ENCODE measurements around the gene C10orf90. TPM values are rescaled to one million over a fixed set of nuclear protein-coding genes. Genes with fewer than 3 reads are reported as not detected.

C10orf90 gene
- total and polyA plus RNA-seq, 2 experiments from 2014 or later = 0.20 TPM; not detected in 1

DNA sequence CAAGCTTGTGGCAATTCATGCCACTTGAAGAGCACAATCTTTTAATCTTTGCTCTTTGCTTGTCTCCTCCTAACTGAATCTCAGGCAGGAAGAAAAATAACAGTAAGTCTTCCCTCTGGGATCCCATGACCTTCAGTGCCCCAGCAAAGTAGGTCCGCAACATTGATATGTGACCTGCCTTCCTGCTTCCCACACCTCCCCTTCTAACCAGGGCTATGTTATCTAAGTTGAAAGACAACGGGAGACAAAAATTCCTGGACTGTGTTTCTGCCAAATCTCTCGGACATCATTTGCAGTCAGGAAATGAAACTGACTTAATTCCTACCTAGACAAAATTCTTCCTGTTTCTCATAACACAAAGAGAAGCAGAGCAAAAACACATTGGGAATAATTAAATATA lies 53.8 kb downstream of the C10orf90 start:
- H3K9me3 ChIP-seq (ENCODE audit: low read depth) = no peaks in the 10 kb centered on the region

GRCh38 chr10:126611303-126611702 lies 59.2 kb downstream of the C10orf90 start:
- no peaks in the 10 kb centered on the region for H3K36me3 ChIP-seq (replicated peaks; ENCODE audit: insufficient read depth, low read depth)
- no peak overlapping the region for H3K27ac ChIP-seq
- no peaks in the 10 kb centered on the region for H3K79me2 ChIP-seq
- no peaks in the 10 kb centered on the region for H3K9me2 ChIP-seq (replicated peaks; ENCODE audit: insufficient read depth)
- no peaks in the 10 kb centered on the region for H3K9me3 ChIP-seq (ENCODE audit: low read depth)
- no peak overlapping the region for H3K4me2 ChIP-seq
- no peaks in the 10 kb centered on the region for H4K20me1 ChIP-seq (ENCODE audit: insufficient read depth, poor library complexity, severe bottlenecking)
- H3K27me3 ChIP-seq = no peaks in the 10 kb centered on the region
- TF ChIP-seq, protein P1, sequence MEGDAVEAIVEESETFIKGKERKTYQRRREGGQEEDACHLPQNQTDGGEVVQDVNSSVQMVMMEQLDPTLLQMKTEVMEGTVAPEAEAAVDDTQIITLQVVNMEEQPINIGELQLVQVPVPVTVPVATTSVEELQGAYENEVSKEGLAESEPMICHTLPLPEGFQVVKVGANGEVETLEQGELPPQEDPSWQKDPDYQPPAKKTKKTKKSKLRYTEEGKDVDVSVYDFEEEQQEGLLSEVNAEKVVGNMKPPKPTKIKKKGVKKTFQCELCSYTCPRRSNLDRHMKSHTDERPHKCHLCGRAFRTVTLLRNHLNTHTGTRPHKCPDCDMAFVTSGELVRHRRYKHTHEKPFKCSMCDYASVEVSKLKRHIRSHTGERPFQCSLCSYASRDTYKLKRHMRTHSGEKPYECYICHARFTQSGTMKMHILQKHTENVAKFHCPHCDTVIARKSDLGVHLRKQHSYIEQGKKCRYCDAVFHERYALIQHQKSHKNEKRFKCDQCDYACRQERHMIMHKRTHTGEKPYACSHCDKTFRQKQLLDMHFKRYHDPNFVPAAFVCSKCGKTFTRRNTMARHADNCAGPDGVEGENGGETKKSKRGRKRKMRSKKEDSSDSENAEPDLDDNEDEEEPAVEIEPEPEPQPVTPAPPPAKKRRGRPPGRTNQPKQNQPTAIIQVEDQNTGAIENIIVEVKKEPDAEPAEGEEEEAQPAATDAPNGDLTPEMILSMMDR (IDR thresholded peaks at IDR 0.05; ENCODE audit: poor library complexity) = no peak
- no peak for TF ChIP-seq EZH2phosphoT487 (IDR thresholded peaks at IDR 0.05; ENCODE audit: low read depth, severe bottlenecking, unreplicated experiment)
- TF ChIP-seq EZH2 (IDR thresholded peaks at IDR 0.05; ENCODE audit: borderline replicate concordance) = no peak
- WGBS (ENCODE audit: low lambda C conversion rate, missing lambda C conversion rate) = 84% methylated on average over 2 of the region's 2 CpGs
- H3K4me1 ChIP-seq (ENCODE audit: insufficient read depth) = no peaks in the 10 kb centered on the region
- DNase-seq (ENCODE audit: low spot score) = no peak
- no peak overlapping the region for H3K4me3 ChIP-seq
- no peak overlapping the region for H2AFZ ChIP-seq

More for the DNA sequence above, 53.8 kb downstream of the C10orf90 start:
- WGBS (ENCODE audit: low lambda C conversion rate, missing lambda C conversion rate) = 63% methylated on average over 3 of the region's 3 CpGs
- Histone ChIP-seq H3K4me2 (no peak overlapping the region), H3K4me3 (no peak overlapping the region), H4K20me1 (ENCODE audit: insufficient read depth, poor library complexity, severe bottlenecking) (no peaks in the 10 kb centered on the region), H3K79me2 (no peaks in the 10 kb centered on the region), H3K4me1 (ENCODE audit: insufficient read depth) (no peaks in the 10 kb centered on the region), H3K27ac (no peak overlapping the region), H3K36me3 (replicated peaks; ENCODE audit: insufficient read depth, low read depth) (no peaks in the 10 kb centered on the region), H2AFZ (no peak overlapping the region), H3K27me3 (no peaks in the 10 kb centered on the region), H3K9me2 (replicated peaks; ENCODE audit: insufficient read depth) (no peaks in the 10 kb centered on the region)
- no peak for DNase-seq (ENCODE audit: low spot score)
- TF ChIP-seq EZH2phosphoT487 (IDR thresholded peaks at IDR 0.05; ENCODE audit: low read depth, severe bottlenecking, unreplicated experiment) (no peak), EZH2 (IDR thresholded peaks at IDR 0.05; ENCODE audit: borderline replicate concordance) (no peak)
- TF ChIP-seq, protein P1 (IDR thresholded peaks at IDR 0.05; ENCODE audit: poor library complexity) = no peak

- no peak overlapping the region for H2AFZ ChIP-seq
- no peak overlapping the region for H3K4me3 ChIP-seq
- no peak overlapping the region for H3K4me2 ChIP-seq
- H3K79me2 ChIP-seq = no peaks in the 10 kb centered on the region
- no peak for DNase-seq (ENCODE audit: low spot score)
- no peaks in the 10 kb centered on the region for H3K9me3 ChIP-seq (ENCODE audit: low read depth)
- no peaks in the 10 kb centered on the region for H3K9me2 ChIP-seq (replicated peaks; ENCODE audit: insufficient read depth)
- no peaks in the 10 kb centered on the region for H3K4me1 ChIP-seq (ENCODE audit: insufficient read depth)
- H3K27me3 ChIP-seq = no peaks in the 10 kb centered on the region
- H3K36me3 ChIP-seq (replicated peaks; ENCODE audit: insufficient read depth, low read depth) = no peaks in the 10 kb centered on the region
- WGBS (ENCODE audit: low lambda C conversion rate, missing lambda C conversion rate) = 82% methylated on average over 4 of the region's 4 CpGs
- H3K27ac ChIP-seq = no peak overlapping the region
- TF ChIP-seq, protein P1 (IDR thresholded peaks at IDR 0.05; ENCODE audit: poor library complexity) = no peak
- TF ChIP-seq EZH2phosphoT487 (IDR thresholded peaks at IDR 0.05; ENCODE audit: low read depth, severe bottlenecking, unreplicated experiment) (no peak), EZH2 (IDR thresholded peaks at IDR 0.05; ENCODE audit: borderline replicate concordance) (no peak)
- no peaks in the 10 kb centered on the region for H4K20me1 ChIP-seq (ENCODE audit: insufficient read depth, poor library complexity, severe bottlenecking)
Measured at GRCh38 chr10:126609566-126609965, 60.9 kb downstream of the C10orf90 start.

All from hepatocyte (in vitro differentiated cells).